ENCODE measurements around the gene LZTR1. TPM values are rescaled to one million over a fixed set of nuclear protein-coding genes. Genes with fewer than 3 reads are reported as not detected.

The LZTR1 gene
- total and polyA plus RNA-seq, 4 donors: 7.9 to 32.5 (median 13.2) TPM

- TF ChIP-seq CTCF (IDR thresholded peaks at IDR 0.05; ENCODE audit: low read depth, low read length, missing input control): no peak
- no peak for TF ChIP-seq FOXA1 (IDR thresholded peaks at IDR 0.05)
- no peak for TF ChIP-seq NR2F2 (IDR thresholded peaks at IDR 0.05)
Observed at GRCh38 chr22:20957683-20958431, 24.2 kb upstream of the LZTR1 start (continued).

- H3K9ac ChIP-seq (ENCODE audit: low read depth in 1 of 2, low read length in 2 of 2): no peak overlapping the region
Observed at GRCh38 chr22:20959578-20960461, 22.3 kb upstream of the LZTR1 start.

DNA sequence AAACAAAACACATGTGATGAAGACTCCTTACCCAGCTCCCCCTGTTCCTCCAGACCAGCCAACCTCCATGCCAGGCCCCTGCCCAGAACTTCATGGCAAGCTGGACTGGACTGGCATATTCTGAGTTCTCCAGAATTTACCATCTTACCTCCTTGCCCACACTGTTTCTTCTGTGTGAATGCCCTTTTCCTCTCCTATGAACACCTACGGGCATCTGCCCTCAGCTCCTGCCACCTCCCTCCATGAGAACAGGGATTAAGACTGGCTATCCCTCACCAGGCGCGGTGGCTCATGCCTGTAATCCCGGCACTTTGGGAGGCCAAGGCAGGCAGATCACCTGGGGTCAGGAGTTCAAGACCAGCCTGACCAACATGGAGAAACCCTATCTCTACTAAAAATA is 21.5 kb upstream of the LZTR1 start:
- peaks cover 5 to 33% (median 13%) of the 10 kb centered on the region in 4 donors for H3K4me1 ChIP-seq (ENCODE audit: control insufficient read depth in 4 of 4, insufficient read depth in 4 of 4, low read length in 3 of 4)
- no peak overlapping the region for H3K27ac ChIP-seq (ENCODE audit: low read depth in 1 of 2, low read length in 2 of 2)
- H3K4me3 ChIP-seq (ENCODE audit: low read depth in 1 of 3, low read length in 3 of 3): no peak overlapping the region
- H3K27me3 ChIP-seq (ENCODE audit: control insufficient read depth in 4 of 4, insufficient read depth in 4 of 4, low read length in 3 of 4): no peaks in the 10 kb centered on the region
- 93% methylated on average over 4 of the region's 4 CpGs for WGBS
- DNase-seq (ENCODE audit: low spot score): no peak
- no peaks in the 10 kb centered on the region for H3K9me3 ChIP-seq (ENCODE audit: control insufficient read depth in 4 of 4, low read length in 3 of 4)
- H3K36me3 ChIP-seq (ENCODE audit: control insufficient read depth in 4 of 4, insufficient read depth in 3 of 4, low read depth in 1 of 4, low read length in 3 of 4): no peaks in the 10 kb centered on the region
- no peak overlapping the region for H3K9ac ChIP-seq (ENCODE audit: low read depth in 1 of 2, low read length in 2 of 2)
- TF ChIP-seq SP1 (IDR thresholded peaks at IDR 0.05) (no peak), RXRA (IDR thresholded peaks at IDR 0.05) (no peak), REST (IDR thresholded peaks at IDR 0.05) (no peak), ZBTB33 (IDR thresholded peaks at IDR 0.05) (no peak), YY1 (IDR thresholded peaks at IDR 0.05) (no peak), GABPA (IDR thresholded peaks at IDR 0.05 in 1 of 2, conservative IDR thresholded peaks at IDR 0.05 in 1 of 2) (no peak), HNF4A (conservative IDR thresholded peaks at IDR 0.05) (no peak)

More at GRCh38 chr22:20959578-20960461, 22.3 kb upstream of the LZTR1 start:
- no peaks in the 10 kb centered on the region for H3K36me3 ChIP-seq (ENCODE audit: control insufficient read depth in 4 of 4, insufficient read depth in 3 of 4, low read depth in 1 of 4, low read length in 3 of 4)
- TF ChIP-seq REST (IDR thresholded peaks at IDR 0.05): no peak
- no peak for TF ChIP-seq TAF1 (conservative IDR thresholded peaks at IDR 0.05)
- TF ChIP-seq YY1 (IDR thresholded peaks at IDR 0.05): no peak
- no peak for TF ChIP-seq NR2F2 (IDR thresholded peaks at IDR 0.05)
- TF ChIP-seq FOXA2 (IDR thresholded peaks at IDR 0.05): no peak
- TF ChIP-seq RXRA (IDR thresholded peaks at IDR 0.05): no peak
- no peaks in the 10 kb centered on the region for H3K9me3 ChIP-seq (ENCODE audit: control insufficient read depth in 4 of 4, low read length in 3 of 4)
- no peak overlapping the region for H3K4me3 ChIP-seq (ENCODE audit: low read depth in 1 of 3, low read length in 3 of 3)
- no peaks in the 10 kb centered on the region for H3K27me3 ChIP-seq (ENCODE audit: control insufficient read depth in 4 of 4, insufficient read depth in 4 of 4, low read length in 3 of 4)
- WGBS: 97% methylated on average over 20 of the region's 20 CpGs
- H3K27ac ChIP-seq (ENCODE audit: low read depth in 1 of 2, low read length in 2 of 2): no peak overlapping the region
- no peak for DNase-seq (ENCODE audit: low spot score)
- H3K4me1 ChIP-seq (ENCODE audit: control insufficient read depth in 4 of 4, insufficient read depth in 4 of 4, low read length in 3 of 4): peaks cover 2 to 30% (median 13%) of the 10 kb centered on the region in 4 donors

All from liver (tissue), 9 donors.